GM18907 (cell line): ENCODE data around the gene PDE4B.
"Not testable (repeated sequence)": the region's sequence is repeated elsewhere in the genome, so short reads cannot be mapped to it uniquely, and the experiment has no call there.

Experiments
- ATAC-seq: cut with Tn5 transposase; IDR thresholded peaks from one replicate; pipeline ENCODE4 v1.9.1; 2021; ENCODE audit warnings: mild to moderate bottlenecking, moderate library complexity; ENCODE audit not compliant: unreplicated experiment

The PDE4B gene

DNA sequence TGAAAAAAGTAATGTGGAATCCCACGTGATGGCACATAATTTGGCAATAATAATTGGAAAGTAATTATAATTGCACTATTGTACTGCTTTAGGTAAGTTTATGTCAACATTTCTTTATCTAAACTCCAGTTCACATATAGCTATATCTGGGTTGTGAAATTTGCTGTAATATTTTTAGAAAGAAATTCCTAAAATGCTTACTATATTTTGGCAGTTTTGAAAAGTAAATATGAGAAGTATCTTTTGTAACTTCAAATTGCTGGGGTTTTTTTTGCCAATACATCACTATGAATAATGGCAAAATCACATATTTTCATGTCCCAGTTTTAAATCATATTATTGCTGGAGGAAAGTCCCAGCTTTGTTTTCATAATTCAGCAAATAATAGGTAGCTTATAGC lies 197.5 kb downstream of the PDE4B start:
- no peak for ATAC-seq

DNA sequence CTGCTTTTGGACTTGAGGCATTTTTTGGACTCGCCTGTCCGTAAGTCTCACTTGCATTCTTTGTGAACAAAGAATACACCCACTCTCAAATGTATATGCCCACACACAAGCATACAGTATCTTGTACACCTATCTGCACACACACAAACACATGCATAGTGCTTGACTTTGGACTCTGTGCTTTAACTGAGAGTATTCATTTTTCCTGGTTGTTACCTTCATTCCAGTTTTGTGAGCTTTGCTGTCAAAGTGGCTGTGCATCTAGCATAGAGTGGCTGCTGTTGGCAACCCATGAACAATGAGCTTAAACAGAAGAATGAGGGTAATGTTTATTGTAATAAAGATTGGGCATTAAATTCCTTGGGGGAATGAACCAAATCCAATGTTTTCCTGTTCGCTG lies 199.0 kb downstream of the PDE4B start:
- ATAC-seq = no peak

DNA sequence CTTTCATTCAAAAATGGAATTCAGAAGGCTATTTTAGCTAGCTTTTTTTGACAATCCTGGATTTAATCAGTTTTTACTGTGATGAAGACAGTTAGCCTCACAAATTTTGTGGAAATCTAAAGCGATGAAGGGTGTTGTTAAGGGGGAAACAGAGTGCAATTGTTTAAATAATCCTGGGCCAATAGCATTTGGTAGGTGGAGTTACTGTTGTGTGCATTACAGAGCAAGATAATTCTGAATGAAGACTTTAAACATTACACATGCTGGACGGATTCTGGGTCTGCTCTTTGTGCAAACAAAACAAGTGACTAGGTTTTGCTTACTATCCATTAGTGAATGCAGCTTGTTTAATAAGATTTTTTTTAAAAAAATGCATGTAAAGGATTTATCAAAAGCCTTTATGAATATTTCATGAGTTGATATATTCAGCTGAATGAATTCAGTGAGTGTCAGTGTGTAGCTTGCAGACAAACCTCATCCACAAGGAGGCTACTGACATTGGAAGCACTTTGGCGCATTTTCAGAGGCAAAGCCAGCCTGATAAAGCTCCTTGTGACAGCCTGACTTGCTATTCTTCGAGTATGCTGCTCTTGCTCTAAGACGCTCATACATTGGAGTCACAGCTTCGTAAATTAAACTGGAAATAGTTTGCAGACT lies 199.6 kb downstream of the PDE4B start:
- ATAC-seq = no peak

DNA sequence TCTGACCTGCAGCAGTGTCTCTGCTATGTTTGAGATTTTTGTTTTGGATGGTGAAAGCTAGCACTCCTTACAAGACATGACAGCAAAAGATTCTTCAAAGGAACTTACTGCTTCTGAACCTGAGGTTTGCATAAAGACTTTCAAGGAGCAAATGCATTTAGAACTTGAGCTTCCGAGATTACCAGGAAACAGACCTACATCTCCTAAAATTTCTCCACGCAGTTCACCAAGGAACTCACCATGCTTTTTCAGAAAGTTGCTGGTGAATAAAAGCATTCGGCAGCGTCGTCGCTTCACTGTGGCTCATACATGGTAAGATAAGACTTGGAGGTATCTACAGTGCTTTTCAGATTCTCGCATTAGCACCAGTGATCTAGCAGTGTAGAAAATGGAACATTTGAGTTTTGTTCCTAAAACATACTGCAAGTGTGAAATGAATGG lies 200.2 kb downstream of the PDE4B start:
- ATAC-seq = no peak

DNA sequence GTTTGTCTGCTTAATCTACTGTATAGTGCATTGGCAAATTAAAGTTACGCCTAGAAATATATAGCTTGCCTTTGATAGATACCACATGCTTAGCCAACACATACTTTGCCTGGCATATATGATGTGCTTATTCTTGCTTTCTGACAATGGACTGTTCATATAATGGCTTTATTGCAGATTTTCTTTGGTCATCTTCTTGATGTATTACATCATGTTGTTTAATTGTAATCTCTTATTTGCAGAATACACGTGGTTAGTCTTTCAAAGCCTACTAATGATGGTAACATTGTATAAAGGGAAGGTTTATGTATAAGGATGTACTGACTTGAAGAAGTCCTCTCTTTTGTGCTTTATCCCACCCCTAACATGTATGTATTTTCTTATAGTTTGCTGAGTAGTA lies 201.5 kb downstream of the PDE4B start:
- no peak for ATAC-seq

DNA sequence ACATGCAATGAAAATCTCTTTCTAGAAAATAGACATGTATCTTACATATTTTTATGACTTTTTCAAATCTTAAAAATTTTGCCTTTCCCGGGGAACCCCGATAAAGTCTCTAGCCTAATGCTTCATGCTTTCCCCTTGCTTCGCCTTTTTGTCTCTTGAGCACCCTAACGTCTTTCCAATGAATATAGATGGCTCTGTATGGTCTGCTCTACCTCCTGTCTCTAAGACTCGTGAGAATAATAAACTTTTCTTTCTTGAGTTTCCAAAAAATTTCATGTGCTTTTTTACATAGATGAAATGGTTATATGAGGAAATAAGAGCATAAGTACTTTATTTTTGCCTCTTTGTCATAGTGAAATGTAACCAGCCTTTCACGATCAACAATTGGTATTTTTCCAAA lies 202.6 kb downstream of the PDE4B start:
- ATAC-seq = no peak

DNA sequence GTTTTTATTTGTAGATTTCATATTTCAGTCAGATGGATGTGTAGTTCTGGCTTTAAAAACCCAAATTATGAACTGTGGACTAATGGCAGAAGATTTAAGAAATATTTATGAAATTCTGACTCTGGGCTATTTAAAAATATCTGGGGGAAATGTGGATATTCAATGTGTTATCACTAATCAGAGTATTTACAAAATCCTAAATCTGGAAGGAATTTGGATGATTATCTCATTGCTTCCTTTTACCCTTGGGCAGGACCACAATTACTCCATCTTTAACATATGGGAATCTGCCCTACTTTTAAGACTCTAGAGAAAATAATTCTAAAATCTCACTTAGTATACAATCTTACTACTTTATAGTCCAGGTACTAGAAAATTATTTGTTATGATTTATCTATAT lies 203.2 kb downstream of the PDE4B start:
- no peak for ATAC-seq

- ATAC-seq = no peak
Measured at GRCh38 chr1:65997693-65998092, 205.0 kb downstream of the PDE4B start.

GRCh38 chr1:65998763-65999583 lies 206.3 kb downstream of the PDE4B start:
- ATAC-seq = no peak

- no peak for ATAC-seq
Measured at GRCh38 chr1:66000033-66000637, 207.4 kb downstream of the PDE4B start.

GRCh38 chr1:66003690-66004089 lies 211.0 kb downstream of the PDE4B start:
- no peak for ATAC-seq

- ATAC-seq = not testable (repeated sequence)
Measured at GRCh38 chr1:66006534-66006933, 213.8 kb downstream of the PDE4B start.

GRCh38 chr1:66012106-66012784 lies 219.6 kb downstream of the PDE4B start:
- ATAC-seq = no peak

DNA sequence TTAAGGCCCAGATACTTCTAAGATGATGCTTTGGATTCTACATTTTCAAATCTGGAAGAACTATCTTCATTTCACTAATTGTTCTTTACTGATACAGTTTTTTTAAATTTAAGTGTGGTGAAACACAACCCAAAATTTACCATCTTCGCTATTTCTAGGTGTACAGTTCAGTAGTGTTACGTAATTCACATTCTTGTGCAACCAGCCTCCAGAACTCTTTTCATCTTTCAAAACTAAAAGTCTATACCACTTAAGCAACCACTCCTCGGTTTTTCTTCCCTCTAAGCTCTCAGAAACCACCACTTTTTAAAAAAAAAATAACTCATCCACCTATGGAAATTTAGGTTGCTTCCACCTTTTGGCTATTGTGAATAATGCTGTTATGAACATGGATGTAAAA lies 220.7 kb downstream of the PDE4B start:
- no peak for ATAC-seq

GRCh38 chr1:66022904-66023620 lies 230.4 kb downstream of the PDE4B start:
- no peak for ATAC-seq

DNA sequence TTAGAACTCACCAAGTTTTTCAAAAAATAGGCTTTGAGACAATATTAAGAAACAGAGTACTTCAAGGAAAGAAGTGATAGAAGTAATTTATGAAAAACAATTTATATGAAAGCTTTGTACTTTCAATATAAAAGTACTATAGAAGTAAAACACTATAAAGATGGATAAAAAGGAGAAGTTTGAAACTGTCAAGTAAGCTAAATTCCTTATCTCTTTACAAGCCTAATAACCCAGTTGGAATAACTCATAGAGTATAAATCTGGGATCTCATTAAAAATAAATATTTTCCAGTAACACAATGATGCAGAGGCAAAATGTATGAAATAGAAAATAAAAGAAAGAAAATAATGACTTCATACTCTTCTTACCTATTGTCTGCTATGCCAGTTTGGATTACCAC lies 232.5 kb downstream of the PDE4B start:
- no peak for ATAC-seq

GRCh38 chr1:66028035-66028434 lies 235.3 kb downstream of the PDE4B start:
- no peak for ATAC-seq

DNA sequence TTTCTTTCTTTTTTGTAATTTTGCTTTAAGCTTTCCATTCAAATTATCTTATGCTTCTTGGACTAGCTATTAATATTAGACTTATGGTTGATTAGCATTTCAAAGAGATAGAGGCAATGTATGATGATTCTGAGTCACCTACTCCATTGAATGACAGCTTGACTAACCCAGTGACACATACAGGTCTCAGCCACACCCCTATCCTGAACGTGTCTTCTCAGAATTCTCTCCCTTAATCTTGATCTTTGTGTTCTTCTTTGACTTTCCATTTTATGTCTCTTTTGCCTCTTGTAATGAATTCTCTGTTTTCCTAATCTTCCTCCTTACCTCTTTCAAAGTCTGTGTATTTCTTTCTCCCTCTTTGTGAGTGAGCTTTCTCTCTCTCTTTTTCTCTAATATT lies 241.1 kb downstream of the PDE4B start:
- no peak for ATAC-seq

DNA sequence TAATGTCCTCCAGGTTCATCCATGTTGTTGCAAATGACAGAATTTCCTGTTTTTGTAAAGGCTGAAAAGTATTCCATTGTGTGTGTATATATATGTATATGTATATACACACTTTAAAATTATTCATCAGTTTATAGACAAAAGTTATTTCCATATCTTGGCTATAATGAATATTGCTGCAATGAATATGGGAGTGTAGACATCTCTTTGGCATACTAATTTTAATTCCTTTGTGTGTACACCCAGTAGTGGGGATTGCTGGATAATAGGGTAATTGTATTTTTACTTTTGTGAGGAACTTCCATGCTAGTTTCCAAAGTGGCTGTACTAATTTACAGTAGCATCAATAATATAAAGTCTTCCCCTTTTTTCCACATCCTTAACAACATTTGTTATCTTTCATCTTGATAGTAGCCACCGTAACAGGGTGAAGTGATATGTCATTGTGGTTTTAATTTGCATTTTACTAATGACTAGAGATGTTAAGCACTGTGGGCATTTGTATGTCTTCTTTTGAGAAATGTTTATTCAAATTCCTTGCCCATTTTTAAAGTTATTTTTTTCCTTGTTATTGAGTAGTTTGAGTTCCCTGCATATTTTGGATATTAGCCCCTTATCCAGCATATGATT lies 243.0 kb downstream of the PDE4B start:
- ATAC-seq = no peak

GRCh38 chr1:66041654-66042053 lies 249.0 kb downstream of the PDE4B start:
- no peak for ATAC-seq
